Stimulated activated CD8-positive, alpha-beta memory T cell treated with anti-CD3 and anti-CD28 coated beads, Interleukin-7, amount 100 ng/mL, for 24 hours (primary cell): ENCODE data around the gene LRRC42.

ENCODE experiments used
- DNase-seq: peaks from one replicate; pipeline ENCODE4 v3.0.0-alpha.2; 2020; ENCODE audit warnings: low read depth

The LRRC42 gene

DNA sequence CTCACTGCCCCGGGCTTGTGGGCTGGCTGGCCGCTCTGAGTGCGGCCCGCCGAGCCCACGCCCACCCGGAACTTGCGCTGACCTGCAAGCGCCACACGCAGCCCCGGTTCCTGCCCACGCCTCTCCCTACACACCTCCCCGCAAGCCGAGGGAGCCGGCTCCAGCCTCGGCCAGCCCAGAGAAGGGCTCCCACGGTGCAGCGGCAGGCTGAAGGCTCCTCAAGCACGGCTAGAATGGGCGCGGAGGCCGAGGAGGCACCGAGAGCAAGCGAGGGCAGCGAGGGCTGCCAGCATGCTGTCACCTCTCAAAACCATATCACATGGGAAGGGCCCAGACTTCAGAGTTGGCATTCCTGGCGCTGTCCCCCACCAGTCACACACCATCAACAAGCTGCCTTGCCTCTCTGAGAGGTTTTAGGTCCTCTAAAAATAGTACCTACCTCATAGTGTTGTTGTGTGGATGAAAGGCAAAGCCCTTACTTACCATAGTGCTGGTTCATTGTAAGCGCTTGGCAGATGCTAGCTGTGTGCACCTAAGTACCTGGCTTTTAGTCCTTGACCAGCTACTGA lies 58.4 kb downstream of the LRRC42 start:
- no peak for DNase-seq

DNA sequence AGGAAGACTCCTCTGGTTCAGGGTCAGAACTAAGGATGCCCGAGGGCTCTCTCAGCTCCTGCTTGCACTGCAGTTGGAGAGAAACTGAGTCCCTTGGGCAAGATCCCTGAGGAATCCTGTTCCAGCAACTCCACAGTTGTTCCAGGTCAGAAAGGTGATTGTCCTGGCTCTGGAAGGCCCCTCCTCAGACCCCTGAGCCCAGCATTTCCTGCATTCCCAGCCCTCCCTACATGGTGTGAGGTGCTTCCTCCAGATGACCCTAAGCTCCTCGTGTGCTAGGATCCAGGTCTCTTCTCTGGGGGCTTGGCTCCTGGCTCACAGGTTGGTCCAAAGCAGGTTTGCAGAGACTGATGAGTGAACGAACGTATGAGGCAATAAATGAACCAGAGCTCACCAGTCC lies 60.4 kb downstream of the LRRC42 start:
- no peak for DNase-seq

DNA sequence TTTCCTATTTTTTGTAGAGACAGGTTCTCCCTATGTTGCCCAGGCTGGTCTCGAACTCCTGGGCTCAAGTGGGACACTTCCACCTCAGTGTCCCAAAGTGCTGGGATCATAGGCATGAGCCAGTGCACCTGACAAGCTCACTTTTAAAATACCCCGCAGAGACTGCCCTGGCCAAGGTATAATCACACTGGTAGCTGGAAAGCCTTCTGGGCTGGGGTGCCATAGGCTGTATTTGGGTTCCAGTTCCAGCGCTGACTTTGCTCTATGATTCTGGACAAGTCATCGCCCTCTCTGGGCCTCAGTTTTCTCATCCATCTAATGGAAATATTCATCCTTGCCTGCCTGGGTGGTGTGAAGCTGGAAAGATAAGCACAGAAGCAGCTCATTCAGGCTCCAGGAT lies 61.5 kb downstream of the LRRC42 start:
- no peak for DNase-seq

DNA sequence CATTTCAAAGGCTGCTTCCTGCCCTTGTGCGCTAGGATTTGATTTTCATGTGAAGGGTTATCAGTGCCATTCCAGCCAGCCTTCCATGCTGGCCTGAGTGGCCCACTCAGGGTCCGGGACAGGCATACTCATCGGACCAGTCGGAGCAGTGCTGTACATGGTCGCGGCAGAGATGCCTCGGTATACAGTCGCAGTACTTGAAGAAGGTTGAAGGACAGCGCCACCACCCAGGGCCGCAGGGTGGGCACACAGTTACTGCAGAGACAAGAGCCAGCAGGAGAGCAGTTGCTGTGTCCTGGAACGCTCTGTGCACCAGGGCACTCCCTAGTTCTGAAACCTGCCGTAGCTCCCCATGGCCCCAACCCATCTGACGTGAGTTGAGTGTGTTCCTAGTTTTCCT lies 62.7 kb downstream of the LRRC42 start:
- no peak for DNase-seq

DNA sequence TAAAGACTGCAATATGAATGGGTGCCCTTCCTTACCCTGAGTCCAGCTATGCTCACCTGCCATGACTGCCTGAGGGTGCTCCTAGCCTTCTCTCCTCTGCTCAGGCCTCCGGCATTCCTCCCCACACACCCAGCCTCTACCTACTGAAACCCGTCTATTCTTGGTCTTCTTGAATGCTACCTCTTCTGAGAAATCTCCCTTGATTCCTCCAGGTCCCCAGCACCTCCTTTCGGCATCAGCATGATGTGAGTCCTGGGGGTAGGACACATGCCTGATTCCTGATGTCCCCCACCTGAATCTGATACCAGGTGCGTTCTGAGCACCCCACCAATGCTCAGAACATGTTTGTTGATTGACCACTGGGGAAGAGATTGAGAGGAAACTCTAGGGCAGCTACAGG lies 63.3 kb downstream of the LRRC42 start:
- no peak for DNase-seq

DNA sequence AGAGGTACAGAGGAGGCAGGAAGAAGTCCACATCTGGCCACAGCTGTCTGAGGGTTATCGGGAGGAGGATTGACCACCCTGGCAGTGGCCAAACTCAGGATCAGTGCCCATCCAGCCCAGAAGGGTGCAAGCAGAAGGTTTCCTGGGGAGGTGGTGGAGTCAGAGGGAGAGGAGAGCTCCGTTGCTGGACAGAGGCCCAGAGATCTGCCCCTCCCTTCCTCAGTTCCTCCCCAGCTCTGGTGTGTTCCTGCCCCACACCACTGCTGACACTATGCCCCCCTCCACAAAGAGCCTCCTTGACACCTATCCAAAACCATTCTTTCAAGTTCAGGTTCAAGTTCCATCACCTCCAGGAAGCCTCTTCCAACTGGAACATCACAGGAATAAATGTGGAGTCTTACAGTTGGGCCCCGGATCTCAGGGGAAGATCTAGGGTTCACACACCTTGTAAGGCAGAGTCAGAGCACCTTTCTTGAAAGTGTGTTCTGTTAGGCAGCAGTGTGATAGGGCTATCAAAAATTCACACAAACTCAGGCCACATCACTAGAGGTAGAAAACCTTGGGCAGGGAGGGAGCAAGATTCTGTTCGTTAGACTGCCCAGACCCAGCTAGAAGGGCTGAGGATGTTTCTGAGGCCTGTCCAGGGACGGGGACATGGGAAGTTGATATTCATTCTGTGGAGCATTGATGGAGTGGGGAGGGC lies 64.4 kb downstream of the LRRC42 start:
- no peak for DNase-seq

DNA sequence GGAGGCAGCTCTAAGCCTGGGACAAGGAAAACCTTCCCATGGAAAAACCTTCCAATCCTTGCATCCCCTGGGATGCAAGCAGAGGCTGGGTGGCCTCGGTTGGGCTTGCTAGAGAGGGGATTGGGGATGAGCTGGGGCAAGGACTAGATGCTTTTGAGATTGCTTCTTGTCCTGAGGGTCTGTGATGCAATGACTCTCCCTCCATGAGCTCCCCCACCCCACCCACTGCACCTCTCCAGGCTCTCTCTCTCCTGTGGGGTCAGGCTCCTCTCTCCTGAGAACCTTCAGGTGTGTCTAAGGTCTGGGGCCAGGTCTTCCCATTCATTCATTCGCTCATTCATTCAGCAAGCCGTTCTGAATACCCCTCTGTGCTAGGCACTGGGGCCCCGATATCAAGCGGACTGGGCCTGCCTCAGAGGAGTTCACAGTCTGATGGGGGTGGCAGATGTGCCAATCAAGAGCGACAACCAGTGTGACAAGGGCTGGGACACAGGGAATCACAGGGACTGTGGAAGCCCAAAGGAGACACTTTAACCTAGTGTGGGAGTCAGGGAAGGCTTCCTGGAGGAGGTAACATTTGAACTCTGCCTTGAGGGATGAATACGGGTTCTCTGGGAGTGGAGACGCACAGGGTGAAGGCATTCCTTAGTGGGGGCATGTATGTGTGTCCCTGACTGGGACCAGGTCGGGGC lies 65.3 kb downstream of the LRRC42 start:
- no peak for DNase-seq

DNA sequence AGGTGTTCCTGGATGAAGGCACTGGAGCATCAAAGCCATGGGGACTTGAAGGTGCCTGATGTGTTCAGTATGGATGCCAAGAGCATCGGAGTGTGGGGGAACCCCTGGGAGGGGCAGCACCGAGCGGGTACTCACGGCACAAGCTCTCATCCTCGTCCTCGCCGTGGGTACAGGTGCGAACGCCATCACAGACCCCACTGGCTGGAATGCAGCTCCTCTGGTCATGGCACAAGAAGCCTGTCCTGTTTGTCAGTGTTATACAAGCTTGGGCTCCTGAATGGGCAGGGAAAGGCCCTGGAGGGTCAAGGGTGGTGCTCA lies 65.8 kb downstream of the LRRC42 start:
- no peak for DNase-seq

DNA sequence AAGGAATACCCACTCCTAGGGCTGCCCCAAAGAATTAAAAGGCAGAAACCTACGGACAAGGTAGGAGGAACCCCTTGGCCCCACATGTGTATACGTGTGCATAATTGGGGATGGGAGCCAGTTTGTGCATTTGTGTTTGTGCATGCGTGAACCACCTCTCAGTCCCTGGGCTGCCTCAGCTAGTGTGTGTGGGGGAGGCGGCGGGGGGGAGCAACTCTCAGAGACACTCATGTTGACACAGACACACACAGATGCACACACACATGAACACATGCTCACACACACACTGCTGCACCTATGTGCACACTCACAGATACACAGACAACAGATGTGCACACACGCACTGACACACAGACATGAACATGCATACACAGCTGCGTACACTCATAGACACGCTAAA lies 66.7 kb downstream of the LRRC42 start:
- DNase-seq, result no peak

DNA sequence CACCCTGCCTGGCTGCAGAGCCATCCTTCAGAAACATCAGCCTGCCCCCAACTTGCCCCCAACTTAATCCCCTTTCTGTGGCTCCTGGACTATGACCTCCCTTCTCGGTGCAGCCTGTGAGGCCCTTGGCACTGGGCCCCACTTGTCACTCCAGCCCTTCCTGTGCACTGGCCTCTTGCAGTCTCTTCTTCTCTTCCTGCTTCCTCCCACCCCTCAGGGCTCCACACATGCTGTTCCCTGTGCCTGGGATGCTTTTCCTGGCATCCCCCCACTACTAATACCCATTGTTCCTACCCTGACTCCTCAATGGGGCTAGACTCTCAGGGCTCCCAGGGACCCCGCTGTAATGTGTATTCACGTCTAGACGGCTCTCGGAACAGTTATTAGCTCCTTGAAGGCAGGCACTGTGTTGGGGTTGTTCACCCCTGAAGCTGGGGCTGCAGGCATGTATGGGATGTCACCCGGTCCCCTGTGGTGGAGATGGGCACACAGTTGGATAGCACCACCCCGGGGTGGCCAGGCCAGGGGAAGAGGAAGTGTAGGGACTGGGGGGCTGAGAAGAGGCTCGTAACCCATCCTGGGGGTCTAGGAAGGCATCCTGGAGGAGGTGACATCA lies 67.4 kb downstream of the LRRC42 start:
- no peak for DNase-seq

DNA sequence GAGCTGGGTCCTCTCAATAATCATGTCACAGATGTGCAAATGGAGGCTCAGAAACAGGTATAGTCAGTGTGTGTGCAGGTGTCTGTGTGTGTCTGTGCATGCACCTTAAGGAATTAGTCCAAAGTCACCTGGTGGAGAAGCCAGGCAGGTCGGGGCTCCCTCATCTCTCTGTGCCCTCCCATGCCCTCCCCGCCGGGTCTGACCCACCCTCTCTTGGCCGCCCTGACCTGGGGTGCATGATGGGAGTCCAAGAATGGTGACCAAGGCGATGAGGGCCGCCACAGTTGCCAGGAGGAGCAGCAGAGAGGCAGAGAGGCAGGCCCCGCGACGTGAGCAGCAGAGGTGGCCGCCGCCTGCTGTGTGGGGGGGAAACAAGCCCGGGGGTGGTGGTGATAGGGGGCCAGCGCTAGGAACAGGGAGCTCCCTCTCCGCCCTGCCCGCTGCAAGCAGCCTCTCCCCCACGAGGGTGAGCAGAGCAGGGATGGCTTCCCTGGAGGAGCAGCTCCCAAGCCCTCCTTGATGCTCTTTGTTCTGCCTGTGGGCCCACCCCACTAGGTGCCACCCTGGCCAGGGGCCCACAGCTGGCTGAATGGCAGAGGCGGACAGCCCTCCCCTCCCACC lies 68.0 kb downstream of the LRRC42 start:
- DNase-seq, result no peak

DNA sequence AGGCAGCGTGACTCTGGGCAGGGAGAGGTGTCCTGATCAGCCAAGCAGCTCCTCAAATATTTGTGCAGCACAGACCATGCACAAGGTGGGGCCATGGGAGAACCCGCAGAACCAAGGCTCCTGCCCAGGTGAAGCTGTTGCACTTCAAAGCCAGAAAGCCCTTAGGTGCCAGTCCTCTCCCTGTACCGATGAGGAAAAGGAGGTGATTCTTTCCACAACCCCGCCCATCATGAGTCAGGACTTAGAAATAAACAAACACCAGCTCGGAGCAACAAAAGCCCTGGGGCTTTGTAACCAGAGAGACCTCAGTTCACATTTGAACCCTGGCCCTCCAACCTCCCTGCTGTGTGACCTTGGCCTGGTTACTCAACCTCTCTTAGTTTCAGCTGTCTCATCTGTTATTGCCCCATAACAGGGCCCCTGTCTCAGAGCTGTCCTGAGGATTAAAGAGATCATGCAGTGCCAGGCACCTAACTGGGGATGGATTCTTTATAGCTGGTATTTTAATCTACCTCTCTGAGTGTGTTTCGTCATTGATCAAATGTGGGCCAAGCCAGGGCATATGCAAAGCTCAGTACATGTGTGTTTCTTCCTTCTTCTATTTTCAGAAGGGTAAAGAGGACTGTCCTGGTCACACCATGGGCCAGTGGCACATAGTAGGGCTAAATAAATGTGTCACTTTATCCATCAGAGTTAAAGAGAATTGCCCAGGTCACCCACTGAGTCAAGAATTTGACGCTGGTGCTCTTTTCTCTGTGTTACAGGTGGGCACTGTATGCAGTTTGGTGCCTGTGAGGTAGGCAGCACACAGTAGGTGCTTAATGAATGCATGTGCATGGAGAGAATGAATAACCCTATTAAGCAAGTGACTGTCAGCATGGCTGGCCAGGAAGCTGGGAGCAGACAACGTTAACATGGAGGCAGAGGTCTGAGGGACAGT lies 70.5 kb downstream of the LRRC42 start:
- DNase-seq, result no peak
